Measurements from ENCODE around the gene ADSS1.

DNA sequence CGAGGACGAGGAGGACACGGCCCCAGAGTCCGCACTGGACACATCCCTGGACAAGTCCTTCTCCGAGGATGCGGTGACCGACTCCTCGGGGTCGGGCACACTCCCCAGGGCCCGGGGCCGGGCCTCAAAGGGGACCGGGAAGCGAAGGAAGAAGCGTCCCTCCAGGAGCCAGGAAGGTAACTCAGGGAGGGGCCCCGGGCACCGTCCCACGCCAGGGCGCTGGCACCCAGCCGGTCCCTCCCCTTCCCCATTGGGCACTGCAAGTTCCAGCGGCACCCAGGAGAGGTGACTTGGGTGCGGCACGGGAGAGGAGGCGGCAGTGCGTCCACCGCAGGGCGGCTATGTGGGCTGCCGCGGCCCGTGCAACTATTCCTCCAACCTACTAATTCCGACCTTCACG, 9.3 kb upstream of the ADSS1 start:
- TF ChIP-seq, protein P1, sequence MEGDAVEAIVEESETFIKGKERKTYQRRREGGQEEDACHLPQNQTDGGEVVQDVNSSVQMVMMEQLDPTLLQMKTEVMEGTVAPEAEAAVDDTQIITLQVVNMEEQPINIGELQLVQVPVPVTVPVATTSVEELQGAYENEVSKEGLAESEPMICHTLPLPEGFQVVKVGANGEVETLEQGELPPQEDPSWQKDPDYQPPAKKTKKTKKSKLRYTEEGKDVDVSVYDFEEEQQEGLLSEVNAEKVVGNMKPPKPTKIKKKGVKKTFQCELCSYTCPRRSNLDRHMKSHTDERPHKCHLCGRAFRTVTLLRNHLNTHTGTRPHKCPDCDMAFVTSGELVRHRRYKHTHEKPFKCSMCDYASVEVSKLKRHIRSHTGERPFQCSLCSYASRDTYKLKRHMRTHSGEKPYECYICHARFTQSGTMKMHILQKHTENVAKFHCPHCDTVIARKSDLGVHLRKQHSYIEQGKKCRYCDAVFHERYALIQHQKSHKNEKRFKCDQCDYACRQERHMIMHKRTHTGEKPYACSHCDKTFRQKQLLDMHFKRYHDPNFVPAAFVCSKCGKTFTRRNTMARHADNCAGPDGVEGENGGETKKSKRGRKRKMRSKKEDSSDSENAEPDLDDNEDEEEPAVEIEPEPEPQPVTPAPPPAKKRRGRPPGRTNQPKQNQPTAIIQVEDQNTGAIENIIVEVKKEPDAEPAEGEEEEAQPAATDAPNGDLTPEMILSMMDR (IDR thresholded peaks at IDR 0.05), result no peak
- TF ChIP-seq POLR2A (IDR thresholded peaks at IDR 0.05), result no peak

All from Peyer's patch (tissue), 4 donors.